Measurements from ENCODE around the gene FBLN2. TPM values are rescaled to one million over a fixed set of nuclear protein-coding genes. Genes with fewer than 3 reads are reported as not detected.

FBLN2 gene
- total and polyA plus RNA-seq, 4 donors, result 4.3 to 43.4 (median 21.1) TPM

GRCh38 chr3:13651057-13651400, 102.1 kb downstream of the FBLN2 start:
- DNase-seq (no peak), ATAC-seq (ENCODE audit: insufficient read depth, low FRiP score) (no peak)
- Histone ChIP-seq H3K36me3 (ENCODE audit: control insufficient read depth in 4 of 4, insufficient read depth in 4 of 4, low read length in 4 of 4) (no peaks in the 10 kb centered on the region), H3K4me3 (no peak overlapping the region), H3K9me3 (ENCODE audit: control insufficient read depth in 4 of 4, insufficient read depth in 3 of 4, low read length in 3 of 4) (no peaks in the 10 kb centered on the region), H3K4me1 (ENCODE audit: control insufficient read depth in 5 of 5, insufficient read depth in 5 of 5, low read length in 5 of 5) (peaks cover 0 to 10% (median 0%) of the 10 kb centered on the region in 5 donors), H3K27me3 (ENCODE audit: control insufficient read depth in 3 of 3, insufficient read depth in 3 of 3, low read length in 2 of 3) (peaks cover 0 to 3% (median 2%) of the 10 kb centered on the region in 3 donors), H3K27ac (ENCODE audit: low read depth in 1 of 2, low read length in 1 of 2) (no peak overlapping the region), H3K9ac (ENCODE audit: insufficient read depth in 1 of 2, low read length in 2 of 2) (no peak overlapping the region)
- no peak for TF ChIP-seq CTCF (IDR thresholded peaks at IDR 0.05; ENCODE audit: control extremely low read depth, extremely low read depth)
- WGBS, 2 donors, result 90% methylated on average over 9 of the region's 9 CpGs

- WGBS, 2 donors, result 87 to 89% methylated on average over 12 of the region's 12 CpGs
Observed at GRCh38 chr3:13651775-13652428, 103.0 kb downstream of the FBLN2 start.

GRCh38 chr3:13652728-13653127, 103.8 kb downstream of the FBLN2 start:
- Histone ChIP-seq H3K36me3 (ENCODE audit: control insufficient read depth in 4 of 4, insufficient read depth in 4 of 4, low read length in 4 of 4) (no peaks in the 10 kb centered on the region), H3K27me3 (ENCODE audit: control insufficient read depth in 3 of 3, insufficient read depth in 3 of 3, low read length in 2 of 3) (peaks cover 0 to 5% (median 0%) of the 10 kb centered on the region in 3 donors), H3K4me3 (no peak overlapping the region), H3K9me3 (ENCODE audit: control insufficient read depth in 4 of 4, insufficient read depth in 3 of 4, low read length in 3 of 4) (no peaks in the 10 kb centered on the region), H3K4me1 (ENCODE audit: control insufficient read depth in 5 of 5, insufficient read depth in 5 of 5, low read length in 5 of 5) (peaks cover 0 to 8% (median 0%) of the 10 kb centered on the region in 5 donors), H3K9ac (ENCODE audit: insufficient read depth in 1 of 2, low read length in 2 of 2) (no peak overlapping the region), H3K27ac (ENCODE audit: low read depth in 1 of 2, low read length in 1 of 2) (no peak overlapping the region)
- ATAC-seq (ENCODE audit: insufficient read depth, low FRiP score) (no peak), DNase-seq (no peak)
- TF ChIP-seq CTCF (IDR thresholded peaks at IDR 0.05; ENCODE audit: control extremely low read depth, extremely low read depth), result no peak
- WGBS, 2 donors, result 68 to 81% methylated on average over 4 of the region's 4 CpGs

More at GRCh38 chr3:13651775-13652428, 103.0 kb downstream of the FBLN2 start:
- no peak overlapping the region for H3K4me3 ChIP-seq
- no peak for TF ChIP-seq CTCF (IDR thresholded peaks at IDR 0.05; ENCODE audit: control extremely low read depth, extremely low read depth)
- H3K36me3 ChIP-seq (ENCODE audit: control insufficient read depth in 4 of 4, insufficient read depth in 4 of 4, low read length in 4 of 4), result no peaks in the 10 kb centered on the region
- no peak for DNase-seq
- no peaks in the 10 kb centered on the region for H3K9me3 ChIP-seq (ENCODE audit: control insufficient read depth in 4 of 4, insufficient read depth in 3 of 4, low read length in 3 of 4)
- ATAC-seq (ENCODE audit: insufficient read depth, low FRiP score), result no peak
- peaks cover 0 to 10% (median 0%) of the 10 kb centered on the region in 5 donors for H3K4me1 ChIP-seq (ENCODE audit: control insufficient read depth in 5 of 5, insufficient read depth in 5 of 5, low read length in 5 of 5)
- H3K27me3 ChIP-seq (ENCODE audit: control insufficient read depth in 3 of 3, insufficient read depth in 3 of 3, low read length in 2 of 3), result peaks cover 0 to 5% (median 0%) of the 10 kb centered on the region in 3 donors
- no peak overlapping the region for H3K9ac ChIP-seq (ENCODE audit: insufficient read depth in 1 of 2, low read length in 2 of 2)
- H3K27ac ChIP-seq (ENCODE audit: low read depth in 1 of 2, low read length in 1 of 2), result no peak overlapping the region

Measured in lung (tissue), 12 donors.